Measurements from ENCODE around the gene ADGRE2.

Gene ADGRE2

GRCh38 chr19:14686411-14686810 is 91.9 kb downstream of the ADGRE2 start:
- H3K36me3 ChIP-seq (ENCODE audit: control insufficient read depth in 2 of 2, insufficient read depth in 1 of 2, low read length in 2 of 2) = no peaks in the 10 kb centered on the region
- H3K27ac ChIP-seq (ENCODE audit: extremely low read depth, low read depth, low read length) = no peak overlapping the region
- ChIA-PET POLR2A (interaction anchor here (0.5 to 1.2 kb wide), 4 partner anchors 112 to 550 kb away, joined by 3 to 6 read pairs (median 4); no protein-coding TSS in a partner anchor), CTCF (interaction anchor here (0.5 to 9.2 kb wide), 10 partner anchors 9 to 1031 kb away, joined by 3 to 137 read pairs (median 4); partner anchors contain the start of genes ASF1B and NDUFB7)
- peak; percentile 59 for TF ChIP-seq ZNF654 (tag by site-specific recombination; IDR thresholded peaks at IDR 0.05; ENCODE audit: low read depth)
- TF ChIP-seq TRIM28 (IDR thresholded peaks at IDR 0.05; ENCODE audit: borderline replicate concordance, low read length) = no peak
- TF ChIP-seq HOXC10 (CRISPR knock-in tag; IDR thresholded peaks at IDR 0.05) = no peak
- H3K9me3 ChIP-seq (ENCODE audit: control insufficient read depth, insufficient read depth, low read depth, low read length) = no peaks in the 10 kb centered on the region
- no peak overlapping the region for H3K4me3 ChIP-seq (ENCODE audit: low read depth, low read length)
- H3K4me1 ChIP-seq (ENCODE audit: control insufficient read depth, insufficient read depth, low read length) = no peaks in the 10 kb centered on the region; the same call in 1 of the 2 replicates

DNA sequence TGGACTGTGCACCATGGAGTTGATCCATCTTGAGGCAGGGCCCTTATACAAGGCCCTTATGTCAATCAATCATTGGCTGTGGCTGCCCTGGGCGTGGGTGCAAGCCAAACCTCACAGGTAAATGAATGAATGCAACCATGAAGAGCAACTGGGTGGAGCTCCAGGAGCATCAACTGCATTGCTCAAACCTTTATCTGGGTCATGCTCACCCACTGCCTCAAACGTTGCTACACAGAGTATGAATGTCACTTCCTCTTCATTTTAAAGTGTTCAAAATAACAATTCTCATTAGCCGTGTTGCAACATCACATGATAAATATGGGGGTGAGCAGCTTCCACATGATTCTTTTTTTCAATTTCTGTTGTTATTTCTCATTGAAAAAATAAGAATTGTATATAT is 94.9 kb downstream of the ADGRE2 start:
- ChIA-PET POLR2A (no interaction called here), CTCF (interaction anchor here (0.6 to 9.2 kb wide), 5 partner anchors 13 to 110 kb away, joined by 3 to 137 read pairs (median 3); partner anchors contain the start of gene NDUFB7)
- no peaks in the 10 kb centered on the region for H3K36me3 ChIP-seq (ENCODE audit: control insufficient read depth in 2 of 2, insufficient read depth in 1 of 2, low read length in 2 of 2)
- H3K9me3 ChIP-seq (ENCODE audit: control insufficient read depth, insufficient read depth, low read depth, low read length) = no peaks in the 10 kb centered on the region
- no peak overlapping the region for H3K4me3 ChIP-seq (ENCODE audit: low read depth, low read length)
- TF ChIP-seq KLF9 (tag by site-specific recombination; IDR thresholded peaks at IDR 0.05; ENCODE audit: low read depth) (no peak), TRIM28 (IDR thresholded peaks at IDR 0.05; ENCODE audit: borderline replicate concordance, low read length) (no peak), GLIS2 (tag by site-specific recombination; IDR thresholded peaks at IDR 0.05) (no peak), YY2 (tag by site-specific recombination; IDR thresholded peaks at IDR 0.05) (no peak), ZNF239 (tag by site-specific recombination; IDR thresholded peaks at IDR 0.05) (no peak), ZSCAN4 (tag by site-specific recombination; IDR thresholded peaks at IDR 0.05) (no peak), ZNF747 (tag by site-specific recombination; IDR thresholded peaks at IDR 0.05) (no peak)
- H3K4me1 ChIP-seq (ENCODE audit: control insufficient read depth, insufficient read depth, low read length) = no peaks in the 10 kb centered on the region
- no peak overlapping the region for H3K27ac ChIP-seq (ENCODE audit: extremely low read depth, low read depth, low read length)

All from HEK293 (cell line).